ENCODE data around the gene CNOT6L.

DNA sequence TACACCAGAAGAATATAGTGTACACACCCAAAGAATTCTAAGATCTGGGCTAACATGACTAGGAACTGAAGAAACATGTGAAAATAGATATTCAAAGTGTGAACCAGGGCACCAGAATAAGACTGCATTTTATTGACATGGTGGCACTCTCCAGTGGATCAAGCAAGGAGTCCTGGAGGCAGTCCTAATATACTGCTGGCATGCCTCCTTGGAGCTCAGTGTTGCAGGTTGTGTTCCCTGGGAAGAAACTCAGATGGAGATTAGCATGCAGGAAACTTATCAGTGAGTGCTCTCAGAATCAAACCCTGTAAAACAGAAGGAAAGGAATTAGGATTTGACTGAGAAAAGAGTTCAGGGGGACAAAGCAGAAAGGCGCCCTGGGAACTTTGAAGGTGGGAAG is 108.5 kb downstream of the CNOT6L start:
- TF ChIP-seq, protein P1, sequence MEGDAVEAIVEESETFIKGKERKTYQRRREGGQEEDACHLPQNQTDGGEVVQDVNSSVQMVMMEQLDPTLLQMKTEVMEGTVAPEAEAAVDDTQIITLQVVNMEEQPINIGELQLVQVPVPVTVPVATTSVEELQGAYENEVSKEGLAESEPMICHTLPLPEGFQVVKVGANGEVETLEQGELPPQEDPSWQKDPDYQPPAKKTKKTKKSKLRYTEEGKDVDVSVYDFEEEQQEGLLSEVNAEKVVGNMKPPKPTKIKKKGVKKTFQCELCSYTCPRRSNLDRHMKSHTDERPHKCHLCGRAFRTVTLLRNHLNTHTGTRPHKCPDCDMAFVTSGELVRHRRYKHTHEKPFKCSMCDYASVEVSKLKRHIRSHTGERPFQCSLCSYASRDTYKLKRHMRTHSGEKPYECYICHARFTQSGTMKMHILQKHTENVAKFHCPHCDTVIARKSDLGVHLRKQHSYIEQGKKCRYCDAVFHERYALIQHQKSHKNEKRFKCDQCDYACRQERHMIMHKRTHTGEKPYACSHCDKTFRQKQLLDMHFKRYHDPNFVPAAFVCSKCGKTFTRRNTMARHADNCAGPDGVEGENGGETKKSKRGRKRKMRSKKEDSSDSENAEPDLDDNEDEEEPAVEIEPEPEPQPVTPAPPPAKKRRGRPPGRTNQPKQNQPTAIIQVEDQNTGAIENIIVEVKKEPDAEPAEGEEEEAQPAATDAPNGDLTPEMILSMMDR (IDR thresholded peaks at IDR 0.05) = no peak
- TF ChIP-seq, protein P2, sequence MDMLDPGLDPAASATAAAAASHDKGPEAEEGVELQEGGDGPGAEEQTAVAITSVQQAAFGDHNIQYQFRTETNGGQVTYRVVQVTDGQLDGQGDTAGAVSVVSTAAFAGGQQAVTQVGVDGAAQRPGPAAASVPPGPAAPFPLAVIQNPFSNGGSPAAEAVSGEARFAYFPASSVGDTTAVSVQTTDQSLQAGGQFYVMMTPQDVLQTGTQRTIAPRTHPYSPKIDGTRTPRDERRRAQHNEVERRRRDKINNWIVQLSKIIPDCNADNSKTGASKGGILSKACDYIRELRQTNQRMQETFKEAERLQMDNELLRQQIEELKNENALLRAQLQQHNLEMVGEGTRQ (IDR thresholded peaks at IDR 0.05) = no peak
- TF ChIP-seq KDM5A (IDR thresholded peaks at IDR 0.05) (no peak), CHD4 (IDR thresholded peaks at IDR 0.05; ENCODE audit: borderline replicate concordance) (no peak), JUNB (IDR thresholded peaks at IDR 0.05) (no peak), TP53 (CRISPR knock-in tag; IDR thresholded peaks at IDR 0.05) (no peak), ZFP36 (IDR thresholded peaks at IDR 0.05; ENCODE audit: borderline replicate concordance, partially characterized antibody) (no peak), RAD21 (conservative IDR thresholded peaks at IDR 0.05 in 1 of 2, IDR thresholded peaks at IDR 0.05 in 1 of 2) (no peak), POLR2A (IDR thresholded peaks at IDR 0.05; ENCODE audit: low read length) (no peak), PHF8 (IDR thresholded peaks at IDR 0.05; ENCODE audit: borderline replicate concordance, low read depth) (no peak)
- TF ChIP-seq, protein P3, sequence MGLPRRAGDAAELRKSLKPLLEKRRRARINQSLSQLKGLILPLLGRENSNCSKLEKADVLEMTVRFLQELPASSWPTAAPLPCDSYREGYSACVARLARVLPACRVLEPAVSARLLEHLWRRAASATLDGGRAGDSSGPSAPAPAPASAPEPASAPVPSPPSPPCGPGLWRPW (IDR thresholded peaks at IDR 0.05) = no peak
